Keratinocyte (primary cell): ENCODE data around the gene HEXIM1. TPM values are rescaled to one million over a fixed set of nuclear protein-coding genes. Genes with fewer than 3 reads are reported as not detected.

Experiments used
- DNase-seq: peaks from one replicate; pipeline ENCODE4 v3.0.0-alpha.2; 2011; ENCODE audit warnings: low read depth, missing footprints, low spot score
- FAIRE-seq: peaks from 2 replicates; lab custom pipeline; 2011; peaks lifted over from hg19 to GRCh38; lab: Jason Lieb, UNC
- H2AFZ ChIP-seq: 2 replicates; pipeline ENCODE4 v1.6.0; 2012; ENCODE audit warnings: low read length, control low read depth, inconsistent platforms; ENCODE audit not compliant: control insufficient read depth
- H3K27ac ChIP-seq: 2 replicates; pipeline ENCODE4 v1.5.1; 2011; ENCODE audit warnings: low read length; ENCODE audit not compliant: control insufficient read depth, insufficient read depth
- H3K27me3 ChIP-seq: 3 replicates; pipeline ENCODE4 v1.6.0; 2011; ENCODE audit warnings: low read length; ENCODE audit not compliant: control insufficient read depth, insufficient read depth; ENCODE audit errors: extremely low read depth
- H3K36me3 ChIP-seq, 2 experiments: 2 replicates in 1 of 2; 3 replicates in 1 of 2; pipeline ENCODE4 v1.5.1; 2011; ENCODE audit warnings: low read length in 2 of 2, mild to moderate bottlenecking in 1 of 2; ENCODE audit not compliant: control insufficient read depth in 2 of 2, insufficient read depth in 2 of 2; ENCODE audit errors: extremely low read depth in 1 of 2
- H3K4me1 ChIP-seq: 3 replicates; pipeline ENCODE4 v1.5.1; 2011; ENCODE audit warnings: low read length; ENCODE audit not compliant: control insufficient read depth, insufficient read depth; ENCODE audit errors: extremely low read depth
- H3K4me2 ChIP-seq: 3 replicates; pipeline ENCODE4 v1.6.0; 2011; ENCODE audit warnings: low read depth, low read length; ENCODE audit not compliant: control insufficient read depth, insufficient read depth; ENCODE audit errors: extremely low read depth
- H3K4me3 ChIP-seq, 3 experiments: fragments of 200-600 bp in 1 of 3; sonication (generic) in 1 of 3; 2 replicates in 2 of 3; 3 replicates in 1 of 3; pipeline ENCODE4 v1.5.1; 2011 to 2016; ENCODE audit warnings: low read length in 3 of 3, mild to moderate bottlenecking in 3 of 3, control low read depth in 2 of 3, inconsistent platforms in 1 of 3, low read depth in 1 of 3, mixed read lengths in 1 of 3, mixed run types in 1 of 3, moderate library complexity in 1 of 3; ENCODE audit not compliant: control insufficient read depth in 2 of 3, insufficient read depth in 2 of 3; ENCODE audit errors: extremely low read depth in 1 of 3
- H3K79me2 ChIP-seq: 2 replicates; pipeline ENCODE4 v1.6.0; 2012; ENCODE audit warnings: low read length; ENCODE audit not compliant: control insufficient read depth, insufficient read depth
- H3K9ac ChIP-seq: 3 replicates; pipeline ENCODE4 v1.6.0; 2011; ENCODE audit warnings: low read length; ENCODE audit not compliant: control insufficient read depth, insufficient read depth; ENCODE audit errors: extremely low read depth
- H3K9me1 ChIP-seq: 3 replicates; pipeline ENCODE4 v1.6.0; 2011; ENCODE audit warnings: low read length; ENCODE audit not compliant: control insufficient read depth, insufficient read depth; ENCODE audit errors: extremely low read depth
- H3K9me3 ChIP-seq: 2 replicates; pipeline ENCODE4 v1.5.1; 2012; ENCODE audit warnings: low read depth, low read length; ENCODE audit not compliant: control insufficient read depth
- H4K20me1 ChIP-seq: 3 replicates; pipeline ENCODE4 v1.6.0; 2011; ENCODE audit warnings: low read length; ENCODE audit not compliant: control insufficient read depth, insufficient read depth; ENCODE audit errors: extremely low read depth
- CTCF ChIP-seq, 3 experiments: IDR thresholded peaks in 1 of 3; conservative IDR thresholded peaks in 1 of 3; optimal IDR thresholded peaks in 1 of 3; 2 replicates in 2 of 3; 3 replicates in 1 of 3; pipeline versions ENCODE3 to v1.5.1; 2011; ENCODE audit warnings: low read length in 3 of 3, mild to moderate bottlenecking in 3 of 3, moderate library complexity in 2 of 3, control low read depth in 1 of 3, inconsistent platforms in 1 of 3; ENCODE audit not compliant: insufficient read depth in 2 of 3; ENCODE audit errors: extremely low read depth in 1 of 3
- EZH2 ChIP-seq: IDR thresholded peaks from one replicate; pipeline ENCODE4 v1.6.1; 2012; ENCODE audit warnings: inconsistent platforms, mild to moderate bottlenecking, low read length, moderate library complexity
- dilution Hi-C: fragments of 300-500 bp; cut with MboI; formaldehyde crosslinking; loops from one replicate; pipeline ENCODE4 v1.7.0; 2020; ENCODE audit warnings: low sequenced_read_pairs; ENCODE audit not compliant: extremely low pct_ligation_motif_present
- polyA plus RNA-seq, 5 experiments: library from polyadenylated mRNA; depleted of rRNA in 3 of 5; stranded (reverse) in 3 of 5; stranded (forward) in 1 of 5; unstranded in 1 of 5; fragments of >200 nt; gene quantifications; 1 replicate in 1 of 5; 2 replicates in 3 of 5; 3 replicates in 1 of 5; pipeline versions ENCODE4 v1.2.1 to v1.2.3, GENCODE V29; 2011 to 2012; ENCODE audit warnings: missing spikeins in 2 of 5, low read depth in 1 of 5, low replicate concordance in 1 of 5

HEXIM1 gene
- polyA plus RNA-seq, 1 donor (not counting 4 experiments of a cell fraction or from before 2014, with no cell fraction given), result 19.9 TPM

GRCh38 chr17:45139533-45139920, 8.7 kb upstream of the HEXIM1 start:
- no peaks in the 10 kb centered on the region for H4K20me1 ChIP-seq
- no peak overlapping the region for H3K4me3 ChIP-seq
- no peaks in the 10 kb centered on the region for H3K79me2 ChIP-seq
- no peak for TF ChIP-seq EZH2
- TF ChIP-seq CTCF (optimal IDR thresholded peaks at IDR 0.05 in 1 of 3, IDR thresholded peaks at IDR 0.05 in 1 of 3, conservative IDR thresholded peaks at IDR 0.05 in 1 of 3; ENCODE audit: extremely low read depth in 1 of 3, insufficient read depth in 2 of 3, low read length in 3 of 3), result no peak
- H3K9me1 ChIP-seq, result no peaks in the 10 kb centered on the region
- H3K36me3 ChIP-seq, result no peaks in the 10 kb centered on the region
- no peak for DNase-seq
- no peak overlapping the region for H3K27ac ChIP-seq
- H3K4me2 ChIP-seq, result no peak overlapping the region
- H3K4me1 ChIP-seq, result peaks cover 17% of the 10 kb centered on the region
- H2AFZ ChIP-seq, result no peak overlapping the region
- no peak for FAIRE-seq
- no peaks in the 10 kb centered on the region for H3K9me3 ChIP-seq
- H3K27me3 ChIP-seq, result no peaks in the 10 kb centered on the region
- dilution Hi-C loops, result no loop called here
- H3K9ac ChIP-seq, result no peak overlapping the region

- no peaks in the 10 kb centered on the region for H3K9me1 ChIP-seq
- no peaks in the 10 kb centered on the region for H4K20me1 ChIP-seq
- dilution Hi-C loops, result no loop called here
- H2AFZ ChIP-seq, result peak overlapping the region; percentile 37
- H3K27ac ChIP-seq, result no peak overlapping the region
- DNase-seq, result no peak
- H3K4me3 ChIP-seq, result no peak overlapping the region
- no peaks in the 10 kb centered on the region for H3K9me3 ChIP-seq
- peaks cover 27% of the 10 kb centered on the region for H3K4me1 ChIP-seq
- no peaks in the 10 kb centered on the region for H3K36me3 ChIP-seq
- FAIRE-seq, result no peak
- H3K4me2 ChIP-seq, result peak overlapping the region; percentile 87
- TF ChIP-seq CTCF (optimal IDR thresholded peaks at IDR 0.05 in 1 of 3, IDR thresholded peaks at IDR 0.05 in 1 of 3, conservative IDR thresholded peaks at IDR 0.05 in 1 of 3; ENCODE audit: extremely low read depth in 1 of 3, insufficient read depth in 2 of 3, low read length in 3 of 3) (no peak), EZH2 (no peak)
- H3K9ac ChIP-seq, result peak overlapping the region; percentile 79
- no peaks in the 10 kb centered on the region for H3K27me3 ChIP-seq
- no peaks in the 10 kb centered on the region for H3K79me2 ChIP-seq
Measured at GRCh38 chr17:45143094-45143670, 5.1 kb upstream of the HEXIM1 start.
